GM21390 (cell line): ENCODE data around the gene EMILIN2.
"Not testable (repeated sequence)": the region's sequence is repeated elsewhere in the genome, so short reads cannot be mapped to it uniquely, and the experiment has no call there.

Source experiments
- ATAC-seq: cut with Tn5 transposase; IDR thresholded peaks from one replicate; pipeline ENCODE4 v1.9.1; 2021; ENCODE audit not compliant: unreplicated experiment

The EMILIN2 gene

DNA sequence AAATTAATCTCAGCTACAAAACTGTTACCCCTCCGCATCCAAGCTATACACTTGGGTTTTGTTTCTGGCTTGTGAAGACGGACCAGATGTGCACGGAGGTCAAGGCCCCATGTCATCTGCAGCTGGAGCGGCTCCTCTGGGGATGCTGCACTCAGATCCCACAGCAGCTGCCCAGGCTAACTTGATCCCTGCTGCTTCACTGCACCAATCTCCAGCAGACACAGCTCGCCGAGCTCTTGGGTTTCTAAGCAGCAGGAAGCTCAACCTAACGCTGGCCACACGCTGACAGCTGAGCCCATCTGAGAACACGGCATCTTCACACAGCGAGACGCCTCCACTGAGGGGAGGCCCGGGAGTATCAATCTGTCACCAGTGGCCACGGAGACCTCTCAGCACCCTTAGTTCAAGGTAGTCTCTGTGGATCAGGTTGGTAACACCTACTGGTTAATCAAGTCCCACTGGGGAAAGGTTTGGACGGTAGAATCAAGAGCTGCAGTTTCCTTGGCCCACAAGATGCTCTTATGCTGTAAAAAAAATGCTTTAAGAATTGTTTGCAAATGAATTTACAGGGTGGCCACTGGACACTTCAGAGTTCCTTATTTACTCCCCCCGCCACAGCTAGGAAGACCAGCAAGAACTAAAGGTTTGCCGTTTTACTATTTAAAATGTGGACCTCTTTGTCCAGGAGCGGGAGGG lies 67.5 kb downstream of the EMILIN2 start:
- no peak for ATAC-seq

DNA sequence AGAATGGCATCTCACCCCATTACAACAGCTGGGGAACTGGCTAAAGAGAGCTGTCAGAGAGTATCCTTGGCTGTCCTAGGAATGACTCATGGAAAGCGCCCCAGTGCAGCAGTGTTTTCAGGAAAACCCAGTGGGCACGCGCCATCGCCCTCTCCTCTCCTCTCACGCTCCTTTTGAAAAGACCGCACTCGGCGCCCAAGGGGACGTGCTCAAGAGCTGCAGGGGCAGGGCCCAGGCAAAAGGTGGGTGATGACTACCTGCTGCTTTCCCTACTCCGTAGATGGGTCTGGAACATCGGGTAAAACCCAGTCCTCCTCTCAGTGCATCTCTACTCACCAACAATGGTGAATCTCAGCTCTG lies 68.1 kb downstream of the EMILIN2 start:
- no peak for ATAC-seq

DNA sequence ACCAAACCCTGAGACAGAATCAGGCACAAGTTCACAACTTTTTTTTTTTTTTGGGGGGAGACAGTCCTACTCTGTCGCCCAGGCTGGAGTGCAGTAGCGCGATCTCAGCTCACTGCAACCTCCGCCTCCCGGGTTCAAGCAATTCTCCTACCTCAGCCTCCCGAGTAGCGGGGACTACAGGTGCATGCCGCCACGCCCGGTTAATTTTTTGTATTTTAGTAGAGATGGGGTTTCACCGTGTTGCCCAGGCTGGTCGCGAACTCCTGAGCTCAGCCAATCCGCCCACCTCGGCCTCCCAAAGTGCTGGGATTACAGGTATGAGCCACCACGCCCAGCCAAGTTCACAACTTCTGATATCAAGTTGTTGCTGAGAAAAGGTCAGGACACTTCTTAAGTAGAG lies 68.7 kb downstream of the EMILIN2 start:
- ATAC-seq: not testable (repeated sequence)

DNA sequence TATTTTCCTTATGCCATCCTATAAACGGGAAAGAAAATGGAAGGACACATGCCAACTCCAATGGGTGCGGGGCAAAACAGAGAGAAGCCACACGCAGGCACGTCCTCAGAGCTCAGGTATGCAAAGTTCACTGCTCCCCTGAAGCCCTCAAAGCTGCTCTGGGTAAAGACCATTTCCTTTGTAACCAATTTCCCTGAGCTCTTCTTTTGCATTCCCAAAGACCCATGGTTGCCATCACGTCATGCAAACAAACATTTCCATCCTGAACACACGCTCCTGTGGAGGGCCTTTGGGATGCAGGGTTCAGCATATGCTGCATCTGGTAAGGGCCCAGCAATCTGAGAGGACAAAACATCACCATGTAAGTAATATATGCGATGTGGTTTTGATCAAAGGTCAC lies 69.4 kb downstream of the EMILIN2 start:
- no peak for ATAC-seq

DNA sequence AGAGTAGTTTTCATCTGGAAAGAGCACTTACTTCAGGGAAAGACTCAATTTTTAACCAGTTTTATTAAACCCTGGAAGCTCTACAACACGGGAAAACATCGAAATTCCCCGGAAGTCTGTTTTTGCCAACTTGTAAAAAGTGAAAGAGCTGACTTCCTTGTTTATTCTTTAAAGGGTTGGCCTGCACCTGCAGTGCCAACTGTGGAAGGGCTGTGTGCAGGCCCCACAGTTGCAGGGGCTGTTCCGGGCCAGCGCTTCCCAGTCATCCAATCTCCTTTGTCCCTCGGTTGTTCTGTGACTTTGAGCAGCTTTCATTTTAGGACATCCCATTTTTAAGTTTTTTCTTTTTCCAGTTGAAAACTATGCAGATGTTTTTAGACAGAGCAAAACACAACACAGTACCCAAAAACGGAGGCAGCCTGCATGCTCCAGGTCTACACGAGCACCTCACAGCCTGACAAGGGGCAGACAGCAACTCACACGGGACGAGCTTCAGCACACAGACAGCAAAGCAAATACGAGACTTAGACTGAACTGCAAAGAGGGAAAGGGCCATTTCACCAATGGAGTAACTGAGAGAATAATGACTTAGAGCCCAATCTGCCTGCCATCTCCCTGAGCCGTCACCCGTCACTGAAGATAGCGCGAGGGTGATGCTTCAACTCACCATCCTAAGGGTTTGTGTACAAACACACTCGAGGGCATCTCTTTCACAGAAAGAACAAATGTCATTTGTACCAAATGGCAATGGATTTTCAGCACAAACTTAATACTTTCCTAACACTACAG lies 70.6 kb downstream of the EMILIN2 start:
- ATAC-seq: no peak

DNA sequence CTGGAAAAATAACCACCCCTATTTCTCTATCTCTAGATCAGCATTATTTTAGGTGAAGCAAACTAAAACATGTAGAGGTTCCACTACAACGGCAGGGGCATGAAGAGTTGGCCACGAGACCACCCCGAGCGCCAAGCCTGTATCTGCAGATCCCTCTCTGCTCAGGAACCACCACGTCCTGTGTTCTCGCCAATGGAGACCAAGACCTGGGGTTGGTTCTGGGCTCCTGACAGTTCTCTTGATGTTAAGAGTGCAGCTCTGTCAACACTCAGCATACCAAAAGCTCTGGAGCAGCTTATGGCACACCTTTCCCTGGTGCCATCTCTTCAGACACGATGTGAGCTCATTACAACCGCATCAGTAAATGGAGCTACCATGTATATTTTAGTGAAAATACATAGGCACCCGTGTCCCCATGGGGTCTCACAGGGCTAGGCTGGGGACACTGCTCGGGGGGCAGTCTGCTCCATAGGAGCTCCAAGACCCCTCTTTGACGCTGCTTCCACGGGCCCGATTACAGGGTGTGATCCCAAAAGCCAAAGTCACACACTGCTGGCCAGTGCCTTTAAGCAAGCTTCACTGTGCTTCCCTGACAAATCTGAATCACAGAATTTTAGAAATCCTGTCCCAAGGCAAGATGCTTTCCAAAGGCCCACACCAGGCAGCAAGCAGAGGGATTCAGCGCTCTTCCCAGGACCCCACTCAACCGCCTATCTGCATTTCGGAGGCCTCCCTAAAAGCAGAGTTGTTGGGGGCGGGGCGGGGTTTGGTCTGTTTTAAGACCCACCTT lies 72.2 kb downstream of the EMILIN2 start:
- no peak for ATAC-seq

DNA sequence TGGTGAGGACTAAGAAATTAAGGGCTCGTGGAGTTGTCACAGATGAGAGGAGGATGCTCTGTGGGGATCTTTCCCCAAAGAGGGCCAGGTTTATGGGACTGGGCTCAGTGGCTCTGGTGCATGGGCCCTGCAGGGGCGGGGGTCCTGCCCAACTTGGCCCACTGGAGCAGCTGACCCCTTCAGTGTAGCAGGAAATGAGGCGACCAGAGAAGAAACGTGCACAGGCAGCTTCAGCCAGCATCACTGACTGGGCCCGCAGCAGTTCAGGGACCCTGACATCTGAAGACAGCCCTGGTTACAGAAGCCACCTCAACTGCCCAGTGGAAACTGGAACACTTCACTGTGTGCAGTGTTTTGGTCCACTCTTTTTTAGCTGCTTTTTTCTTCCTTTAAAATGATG lies 72.8 kb downstream of the EMILIN2 start:
- no peak for ATAC-seq

DNA sequence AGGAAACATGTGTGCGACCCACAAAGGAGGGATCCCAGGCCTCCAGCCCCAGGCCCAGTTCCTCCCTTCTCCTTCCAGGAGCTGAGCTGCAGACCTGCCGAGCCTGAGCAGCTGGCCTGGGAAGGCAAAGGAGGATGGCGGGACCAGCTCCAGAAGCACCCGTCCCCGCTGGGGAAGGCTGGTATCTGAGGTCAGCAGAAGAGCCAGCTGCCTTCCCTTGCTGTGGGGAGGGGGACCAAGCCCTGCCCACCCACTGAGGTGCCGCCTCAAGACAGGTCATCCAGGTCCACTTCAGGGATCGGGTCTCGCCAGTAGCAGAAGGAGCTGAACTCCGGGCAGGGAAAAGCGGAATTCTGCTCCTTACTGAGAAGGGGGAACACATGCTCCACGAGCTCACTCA lies 73.2 kb downstream of the EMILIN2 start:
- no peak for ATAC-seq

DNA sequence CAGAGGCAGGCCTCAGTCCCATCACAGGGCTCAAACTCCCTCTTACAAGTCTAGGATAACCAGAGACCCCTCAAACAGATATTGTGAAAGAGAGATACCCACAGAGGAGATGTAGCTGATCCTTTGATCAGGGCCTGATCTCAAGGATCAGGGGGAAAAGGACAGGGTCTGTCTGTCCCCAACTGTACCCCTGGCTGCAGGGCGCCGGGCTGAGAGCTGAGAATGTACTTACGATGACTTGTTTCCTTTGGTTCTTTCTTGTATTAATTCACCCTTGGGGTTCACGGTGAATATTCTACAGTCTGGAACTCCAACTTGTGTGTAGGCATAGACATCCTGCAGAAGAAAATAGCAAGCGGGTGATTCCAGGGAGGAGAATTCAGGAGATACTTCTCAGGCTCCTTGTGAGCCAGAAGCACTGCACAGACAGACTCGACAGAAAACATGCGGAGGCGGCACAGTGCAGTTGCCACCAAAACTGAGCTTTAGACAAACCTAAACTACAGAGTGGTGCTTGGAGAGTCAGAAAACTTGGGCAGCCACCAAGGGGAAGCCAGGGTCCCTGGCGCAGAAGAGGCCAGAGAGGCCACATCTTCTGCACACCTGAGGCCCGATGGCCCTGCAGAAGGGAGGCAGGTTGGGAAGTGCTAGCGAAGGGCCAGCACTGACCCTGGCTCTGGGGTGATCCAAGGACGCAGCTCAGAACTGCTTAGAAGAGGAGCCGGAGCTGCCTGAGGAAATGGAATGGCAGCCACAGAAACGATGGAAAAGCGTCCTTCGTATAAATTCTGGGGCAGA lies 73.9 kb downstream of the EMILIN2 start:
- ATAC-seq: no peak

DNA sequence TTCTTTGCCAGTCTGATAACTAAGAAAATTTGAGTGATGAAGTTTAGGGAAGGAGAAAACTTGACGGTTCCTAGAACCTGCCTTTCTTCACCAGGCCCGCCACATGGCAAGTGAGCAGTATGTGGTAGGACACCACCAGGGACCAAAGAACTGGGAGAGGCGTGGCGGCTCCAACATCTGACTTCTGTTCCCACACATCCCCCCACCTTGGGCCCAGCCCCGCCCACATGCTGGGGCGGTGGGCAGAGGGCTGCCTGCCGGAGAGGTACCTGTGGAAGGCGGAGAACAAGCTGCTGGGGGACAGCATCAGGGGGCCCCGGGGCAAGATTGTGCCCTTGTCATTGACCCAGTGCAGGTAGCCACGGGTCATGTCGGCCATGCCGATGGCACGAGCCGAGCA lies 75.0 kb downstream of the EMILIN2 start:
- ATAC-seq: no peak

DNA sequence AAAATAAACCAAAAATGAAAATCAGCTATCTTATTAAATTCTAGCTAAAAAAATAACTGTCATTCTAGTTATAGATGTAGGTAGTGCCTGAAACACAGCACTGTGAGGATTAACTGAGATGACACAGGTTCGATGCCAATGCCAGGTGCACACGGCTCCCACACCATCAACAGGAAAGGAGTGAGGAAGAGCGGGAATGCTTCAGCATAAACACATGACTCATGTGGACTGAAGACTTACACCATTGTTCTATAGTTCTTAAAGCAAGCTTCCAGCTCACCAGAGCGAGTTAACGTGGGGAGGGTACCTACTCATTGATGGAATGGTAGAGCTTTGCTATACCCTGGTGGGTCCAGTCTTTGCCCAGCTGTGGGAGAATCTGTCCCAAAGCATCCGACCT lies 76.7 kb downstream of the EMILIN2 start:
- ATAC-seq: no peak

DNA sequence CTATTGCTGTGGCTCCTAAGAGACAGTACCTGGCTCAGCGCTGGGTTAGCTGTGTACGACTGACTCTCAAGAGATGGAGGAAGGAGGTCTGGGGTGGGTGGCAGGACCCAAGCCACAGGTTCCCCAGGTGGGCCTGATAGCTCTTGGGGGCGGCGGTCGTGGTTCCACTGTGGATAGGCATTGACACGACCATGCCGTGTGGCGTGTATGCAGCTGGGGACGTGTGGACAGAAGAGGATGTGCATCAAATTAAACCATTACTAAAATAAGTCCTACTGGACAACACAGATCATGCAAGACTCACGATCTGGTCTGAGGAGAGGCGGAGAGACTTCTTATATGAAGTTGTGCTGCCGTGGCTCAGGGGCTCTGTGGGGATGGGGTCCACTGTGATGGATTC lies 78.1 kb downstream of the EMILIN2 start:
- no peak for ATAC-seq

DNA sequence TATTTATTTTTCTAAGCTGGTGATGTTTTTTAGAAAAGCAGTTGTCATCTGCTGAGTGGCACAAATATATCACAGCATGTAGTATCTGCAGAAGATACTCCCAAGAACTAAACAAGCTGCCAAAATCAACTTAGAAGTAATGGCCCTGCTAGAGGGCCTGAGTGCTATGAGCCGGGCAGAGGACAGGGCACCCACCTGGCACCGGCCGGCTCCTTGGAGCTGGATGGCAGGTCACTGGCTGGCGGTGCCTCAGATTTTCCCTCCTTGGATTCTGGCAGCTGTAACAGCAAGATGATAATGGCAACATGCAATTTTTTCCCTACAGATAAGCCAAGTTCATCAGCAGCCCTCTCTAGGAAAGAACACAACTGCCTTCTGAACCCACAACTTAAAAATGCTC lies 79.7 kb downstream of the EMILIN2 start:
- no peak for ATAC-seq

DNA sequence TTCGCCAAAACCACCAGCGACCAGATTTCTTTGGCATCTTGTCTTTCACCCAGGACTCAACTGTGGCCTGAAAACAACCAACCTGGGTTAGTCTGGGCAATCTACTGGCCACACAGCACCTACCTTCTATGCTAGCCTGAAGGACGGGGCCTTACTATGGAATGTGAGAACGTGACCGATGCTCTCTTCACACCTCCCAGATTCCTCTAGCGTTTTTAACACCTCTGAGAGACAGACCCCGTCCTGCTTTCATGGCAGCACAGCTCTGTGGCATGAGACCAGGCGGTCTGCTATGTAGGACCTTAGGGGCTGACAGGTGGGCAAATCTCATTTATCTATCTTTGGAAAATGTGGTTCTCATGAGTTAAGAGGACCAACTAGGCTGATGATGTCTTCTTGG lies 80.9 kb downstream of the EMILIN2 start:
- no peak for ATAC-seq

DNA sequence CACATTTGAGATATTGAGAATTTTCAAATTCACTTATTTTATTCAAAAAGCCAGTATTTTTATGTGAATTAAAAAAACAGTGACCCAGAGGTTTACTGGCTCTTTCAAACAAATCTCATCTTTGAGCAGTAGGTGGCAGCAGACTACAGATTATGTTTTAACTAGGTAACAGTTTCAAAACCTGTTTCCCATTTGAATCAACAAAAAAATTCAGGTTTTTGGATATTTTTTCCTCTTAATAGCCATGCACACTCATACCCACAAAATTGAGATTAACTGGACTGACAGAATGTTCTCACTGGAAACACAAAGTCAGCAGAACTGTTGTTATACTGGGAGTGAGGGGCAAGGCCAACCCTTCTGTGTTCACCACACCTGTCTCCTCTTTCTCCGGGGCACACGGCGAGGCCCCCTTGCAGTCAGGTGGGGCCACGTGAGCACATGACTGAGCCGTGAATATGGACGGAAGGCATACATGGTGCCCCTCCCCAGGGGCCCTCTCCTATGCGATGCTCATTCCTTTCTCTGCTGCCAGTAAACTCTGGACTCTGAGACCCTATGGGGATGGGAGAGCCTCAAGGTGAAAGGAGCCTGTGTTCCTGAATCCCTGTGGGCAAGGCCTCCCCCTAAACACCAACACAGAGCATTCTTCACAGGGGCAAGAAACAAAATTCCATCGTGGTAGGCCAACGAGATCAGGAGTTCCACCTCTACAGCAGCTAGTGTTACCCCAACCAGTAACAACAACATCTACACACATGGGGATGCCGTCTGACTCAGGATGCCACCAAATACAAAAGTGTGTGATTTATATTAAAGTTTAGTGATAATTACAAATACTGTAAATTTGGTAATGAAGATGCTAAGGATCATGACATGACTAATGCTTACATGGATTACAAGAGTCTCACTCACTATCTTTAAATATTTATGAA lies 85.7 kb downstream of the EMILIN2 start:
- ATAC-seq: no peak

DNA sequence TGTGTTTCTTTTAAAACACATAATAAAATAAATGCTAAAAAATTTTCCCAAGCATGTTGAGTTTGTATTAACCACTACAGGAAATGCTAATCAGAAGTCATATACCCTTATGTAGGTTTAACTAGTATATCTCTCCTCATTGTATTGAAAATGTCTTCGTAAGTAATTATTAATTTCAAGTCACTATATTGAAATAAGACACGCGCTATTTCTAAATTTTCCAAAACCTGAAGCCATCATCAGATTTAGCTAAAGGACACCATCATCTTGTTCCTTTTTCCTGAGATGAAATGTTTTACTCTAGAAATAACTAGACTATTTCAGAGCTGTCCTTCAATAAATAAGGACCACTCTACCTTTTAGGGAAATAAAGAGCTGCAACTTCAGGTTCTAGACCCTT lies 87.2 kb downstream of the EMILIN2 start:
- no peak for ATAC-seq

DNA sequence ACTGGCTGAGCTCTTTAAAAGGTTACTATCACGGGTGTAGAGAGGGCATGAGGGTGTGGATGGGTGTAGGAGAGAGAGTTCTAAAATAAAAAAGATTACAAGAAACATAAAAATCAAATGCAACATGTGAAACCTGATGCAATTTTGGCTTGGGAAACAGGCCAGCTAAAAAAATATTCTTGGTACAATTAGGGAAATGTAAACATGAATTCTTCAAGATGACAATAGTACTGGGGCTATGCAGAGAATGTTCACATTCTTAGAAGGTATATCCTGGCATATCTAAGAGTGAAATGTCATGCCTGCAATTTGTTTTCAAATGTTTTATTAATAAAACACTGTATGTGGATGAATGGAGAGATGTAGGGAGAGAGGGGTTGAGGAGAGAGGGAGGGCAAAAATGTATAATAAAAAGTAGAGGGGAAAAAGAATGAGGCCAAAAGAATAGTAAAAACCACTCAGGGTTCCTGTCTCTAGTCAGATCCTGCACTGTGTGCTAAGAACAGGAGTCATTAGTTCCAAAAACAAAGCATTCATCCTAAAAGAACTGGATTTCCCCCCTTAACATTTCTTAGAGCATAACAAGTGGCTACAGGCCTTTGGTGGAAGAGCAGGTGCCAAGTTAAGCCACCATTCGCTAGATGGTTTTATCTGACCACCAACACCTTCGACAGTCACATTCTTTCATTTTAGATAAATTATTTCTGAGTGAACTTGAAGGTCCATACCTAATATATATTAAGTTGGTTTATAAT lies 88.8 kb downstream of the EMILIN2 start:
- no peak for ATAC-seq

DNA sequence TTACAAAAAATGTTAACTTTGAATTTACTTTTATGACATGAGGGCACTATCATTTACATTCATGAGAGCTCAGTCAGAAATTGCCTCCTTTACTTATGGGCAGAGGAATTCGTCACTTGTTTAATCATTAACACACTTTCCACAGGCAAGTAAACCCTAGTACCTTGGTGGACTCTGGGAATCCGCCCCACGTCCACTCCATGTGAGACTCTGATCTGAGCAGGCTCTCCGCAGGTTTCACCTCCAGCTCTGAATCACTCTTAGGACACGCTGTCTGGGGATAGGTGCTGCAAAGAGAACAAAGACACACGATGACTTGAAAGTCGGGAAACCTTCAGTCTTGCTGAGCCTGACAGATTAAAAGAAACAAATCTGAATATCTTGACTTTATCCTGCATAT lies 92.5 kb downstream of the EMILIN2 start:
- ATAC-seq: no peak

DNA sequence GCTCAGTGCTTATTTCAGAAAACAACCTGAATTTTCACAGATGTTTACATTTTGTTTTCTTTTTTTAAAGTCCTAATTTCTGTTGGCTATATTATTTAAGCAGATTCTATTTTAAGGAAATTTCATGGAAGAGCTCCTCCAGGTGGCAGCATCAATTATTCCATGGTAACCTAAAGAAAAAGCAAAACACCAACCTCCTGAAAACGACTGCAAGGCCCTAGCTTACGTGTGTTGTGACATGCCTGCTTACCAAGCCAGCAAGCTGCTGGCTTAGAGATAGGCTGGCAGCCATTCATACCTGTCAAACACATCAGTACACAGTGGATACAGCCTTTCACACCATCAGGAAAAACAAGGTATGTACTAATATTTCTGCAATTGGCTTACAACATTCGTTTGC lies 101.2 kb downstream of the EMILIN2 start:
- ATAC-seq: no peak
